IPS-20b (cell line): ENCODE measurements around the gene RAB11FIP4.

Experiments used
- H3K27ac ChIP-seq: one replicate; pipeline ENCODE4 v1.5.1; 2013; ENCODE audit warnings: low read length
- H3K27me3 ChIP-seq: 2 replicates; pipeline ENCODE4 v1.6.1; 2013; ENCODE audit warnings: mild to moderate bottlenecking, low read length, inconsistent platforms; ENCODE audit not compliant: insufficient read depth
- H3K36me3 ChIP-seq: 2 replicates; pipeline ENCODE4 v1.6.1; 2013; ENCODE audit warnings: low read depth, mild to moderate bottlenecking, inconsistent platforms, low read length, moderate library complexity; ENCODE audit not compliant: insufficient read depth
- H3K4me1 ChIP-seq: 2 replicates; pipeline ENCODE4 v1.6.1; 2013; ENCODE audit warnings: mild to moderate bottlenecking, control low read depth, inconsistent platforms, low read length, moderate library complexity; ENCODE audit not compliant: insufficient read depth
- H3K4me3 ChIP-seq: 2 replicates; pipeline ENCODE4 v1.5.1; 2013; ENCODE audit warnings: mild to moderate bottlenecking, low read length, inconsistent platforms
- H3K9ac ChIP-seq: 2 replicates; pipeline ENCODE4 v1.6.1; 2013; ENCODE audit warnings: low read depth, mild to moderate bottlenecking, inconsistent platforms, low read length, moderate library complexity
- H3K9me3 ChIP-seq: 2 replicates; pipeline ENCODE4 v1.6.1; 2013; ENCODE audit warnings: mild to moderate bottlenecking, low read depth, low read length, inconsistent platforms; ENCODE audit not compliant: insufficient read depth

RAB11FIP4 gene

DNA sequence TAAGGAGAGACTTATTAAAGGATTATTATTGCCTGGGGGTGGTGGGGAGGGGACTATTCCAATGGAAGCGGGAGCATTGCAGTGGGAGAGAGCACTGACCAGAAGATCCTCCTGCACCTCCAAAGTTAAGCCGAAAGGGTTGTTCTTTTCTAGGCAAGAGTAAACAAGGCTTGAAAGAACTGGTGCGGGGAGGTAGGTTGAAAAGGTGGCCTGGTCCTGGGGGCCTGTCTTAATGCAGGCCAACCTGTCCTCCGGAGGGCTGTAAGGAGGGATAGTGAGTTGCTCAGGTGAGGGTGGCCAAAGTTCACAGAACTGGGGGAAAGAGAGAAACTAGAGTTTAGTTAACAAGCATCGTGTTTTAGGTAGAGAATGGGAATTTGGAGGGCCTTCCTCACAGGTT lies 65.3 kb downstream of the RAB11FIP4 start:
- H3K9ac ChIP-seq = no peak overlapping the region
- H3K27ac ChIP-seq = no peak overlapping the region
- no peak overlapping the region for H3K4me3 ChIP-seq
- H3K27me3 ChIP-seq = no peaks in the 10 kb centered on the region
- H3K4me1 ChIP-seq = 0 out of 2 replicates have a peak, but pooled peaks cover 4% of the 10 kb centered on the region
- no peaks in the 10 kb centered on the region; the same call in 1 of the 2 replicates for H3K9me3 ChIP-seq
- no peaks in the 10 kb centered on the region for H3K36me3 ChIP-seq

DNA sequence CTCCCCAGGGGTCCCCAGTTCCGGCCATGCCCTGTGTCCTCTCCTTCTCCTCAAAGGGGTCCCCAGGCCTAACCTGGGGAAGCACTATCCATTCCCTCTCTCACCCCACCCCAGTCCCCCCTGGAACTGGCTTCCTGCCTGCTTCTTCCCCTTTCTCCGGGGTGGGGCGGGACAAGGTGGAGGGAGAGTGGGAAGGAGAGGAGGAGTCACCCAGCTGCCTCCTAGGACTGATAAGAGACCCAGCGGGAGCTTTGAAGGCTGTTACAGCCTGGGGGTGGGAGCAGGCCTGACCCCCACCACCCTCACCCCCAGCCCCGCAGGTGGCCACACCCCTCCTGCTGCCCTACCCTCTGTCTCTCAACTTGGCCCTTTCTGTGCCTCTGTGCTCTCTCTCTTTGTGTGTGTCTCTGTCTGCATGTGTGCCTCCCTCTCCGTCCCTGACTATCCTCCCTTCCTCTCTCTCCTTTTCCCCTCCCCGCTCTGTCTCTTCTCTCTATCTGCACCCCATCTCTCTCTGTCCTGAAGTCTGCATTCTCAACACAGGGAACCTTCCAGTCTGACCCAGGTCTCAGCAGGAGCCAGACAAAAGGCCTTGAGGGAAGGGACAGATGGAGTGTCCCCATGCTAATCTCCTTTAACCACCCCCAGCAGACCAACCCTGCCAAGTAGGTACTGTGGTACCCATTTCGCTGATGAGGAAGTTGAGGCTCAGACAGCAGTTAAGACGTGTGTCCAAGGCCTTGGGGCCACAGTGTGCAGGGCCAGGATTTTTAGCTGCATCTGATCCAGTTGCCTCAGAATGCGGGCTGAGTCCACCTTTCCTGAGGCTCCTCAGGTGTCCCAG lies 66.1 kb downstream of the RAB11FIP4 start:
- no peaks in the 10 kb centered on the region; the same call in 1 of the 2 replicates for H3K9me3 ChIP-seq
- H3K9ac ChIP-seq = no peak overlapping the region
- H3K4me1 ChIP-seq = 0 out of 2 replicates have a peak, but pooled peaks cover 1% of the 10 kb centered on the region
- H3K27ac ChIP-seq = no peak overlapping the region
- H3K4me3 ChIP-seq = no peak overlapping the region
- H3K27me3 ChIP-seq = no peaks in the 10 kb centered on the region
- no peaks in the 10 kb centered on the region for H3K36me3 ChIP-seq

DNA sequence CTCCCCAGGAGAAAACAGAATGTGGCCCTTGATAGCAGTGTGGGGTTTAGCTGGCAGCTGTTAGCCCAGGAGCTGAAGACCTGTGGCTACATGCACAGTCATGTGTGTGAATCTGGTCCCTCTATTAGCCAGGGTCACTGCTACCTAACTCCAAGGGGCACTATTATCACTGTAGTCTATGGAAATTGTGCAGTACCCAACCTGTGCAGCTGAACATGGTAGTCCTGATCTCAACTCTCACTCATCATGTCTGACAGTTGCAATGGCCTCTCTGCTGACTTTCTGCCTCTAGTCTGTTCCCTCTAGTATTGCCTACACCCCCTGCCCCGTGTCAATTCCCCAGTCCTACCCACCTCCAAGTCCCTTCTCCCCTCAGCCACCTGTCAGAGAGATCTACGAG lies 67.4 kb downstream of the RAB11FIP4 start:
- Histone ChIP-seq H3K4me3 (no peak overlapping the region), H3K27me3 (no peaks in the 10 kb centered on the region)

DNA sequence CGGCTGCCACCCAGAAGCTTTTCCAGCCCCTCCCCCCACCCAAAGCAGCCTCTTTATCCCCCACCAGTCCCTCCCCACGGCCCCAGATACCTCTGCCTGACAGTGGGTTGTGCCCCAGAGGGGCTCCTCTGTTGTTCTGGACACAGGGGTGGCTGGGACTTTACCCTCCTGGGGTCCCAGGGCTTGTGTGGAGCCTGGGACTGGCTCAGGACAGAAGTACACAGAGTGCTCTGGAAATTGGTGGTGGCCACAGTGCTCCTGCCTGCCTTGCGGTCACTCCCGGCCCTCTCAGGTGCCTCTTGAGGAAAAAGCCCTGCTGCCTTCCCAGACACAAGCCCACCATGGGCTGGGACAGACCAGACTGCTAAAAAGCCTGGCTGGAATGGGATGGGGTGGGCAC lies 68.2 kb downstream of the RAB11FIP4 start:
- no peaks in the 10 kb centered on the region; the same call in 1 of the 2 replicates for H3K9me3 ChIP-seq
- no peak overlapping the region for H3K4me3 ChIP-seq
- H3K36me3 ChIP-seq = no peaks in the 10 kb centered on the region
- no peaks in the 10 kb centered on the region for H3K27me3 ChIP-seq
- H3K9ac ChIP-seq = no peak overlapping the region
- H3K27ac ChIP-seq = no peak overlapping the region
- no peaks in the 10 kb centered on the region for H3K4me1 ChIP-seq

More for the DNA sequence above, 67.4 kb downstream of the RAB11FIP4 start:
- no peak overlapping the region for H3K27ac ChIP-seq
- no peaks in the 10 kb centered on the region; the same call in 1 of the 2 replicates for H3K9me3 ChIP-seq
- H3K36me3 ChIP-seq = no peaks in the 10 kb centered on the region
- no peaks in the 10 kb centered on the region for H3K4me1 ChIP-seq
- no peak overlapping the region for H3K9ac ChIP-seq

DNA sequence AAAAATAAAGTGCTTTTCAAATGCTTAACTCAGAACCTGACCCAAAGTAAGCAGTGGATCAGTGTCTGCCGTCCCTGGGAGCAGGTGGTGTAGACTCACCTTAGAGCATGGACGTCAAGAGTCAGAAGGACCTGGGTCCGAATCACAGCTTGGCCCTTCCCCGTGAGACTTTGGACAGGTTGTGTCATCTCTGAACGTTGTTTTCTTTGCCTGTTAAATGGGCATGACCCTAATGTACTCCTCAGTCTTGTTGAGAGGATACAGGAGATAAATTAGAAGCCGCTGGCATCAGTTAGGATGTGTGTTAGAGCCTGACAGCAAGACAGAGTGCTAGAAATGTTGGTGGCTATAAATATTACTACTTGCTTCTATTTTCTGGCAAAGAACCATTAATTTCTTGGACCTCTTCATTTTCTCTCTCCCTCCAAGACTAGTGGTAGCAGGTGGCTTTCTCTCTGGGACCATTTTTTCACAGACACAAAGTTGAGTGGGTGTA lies 68.8 kb downstream of the RAB11FIP4 start:
- no peaks in the 10 kb centered on the region; the same call in 1 of the 2 replicates for H3K9me3 ChIP-seq
- H3K27ac ChIP-seq = no peak overlapping the region
- H3K9ac ChIP-seq = no peak overlapping the region
- no peaks in the 10 kb centered on the region for H3K36me3 ChIP-seq
- no peaks in the 10 kb centered on the region for H3K27me3 ChIP-seq
- H3K4me3 ChIP-seq = no peak overlapping the region
- H3K4me1 ChIP-seq = no peaks in the 10 kb centered on the region

DNA sequence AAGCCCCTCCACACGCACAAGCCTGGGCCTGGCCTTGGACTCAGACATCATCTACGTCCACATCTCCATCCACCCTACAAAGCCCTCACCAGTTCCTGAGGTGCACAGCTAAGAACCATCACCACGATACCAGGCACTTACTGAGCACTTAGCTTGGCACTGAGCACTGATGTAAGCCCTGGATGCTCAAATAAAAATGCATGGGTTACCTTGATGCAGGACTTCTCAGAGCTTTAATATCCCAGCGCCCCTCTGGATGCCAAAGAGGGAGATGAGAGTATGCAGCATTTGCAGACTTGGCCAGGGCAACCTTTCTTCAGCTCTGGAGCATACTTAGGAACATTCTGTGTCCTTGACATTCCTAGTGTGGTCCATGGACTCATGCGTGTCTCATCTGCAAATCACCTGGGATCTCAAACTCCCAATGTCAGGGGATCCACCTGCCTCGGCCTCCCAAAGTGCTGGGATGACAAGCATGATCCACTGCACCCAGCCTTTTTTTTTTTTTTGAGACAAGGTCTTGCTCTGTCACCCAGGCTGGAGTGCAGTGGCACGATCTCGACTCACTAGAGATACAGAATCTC lies 69.8 kb downstream of the RAB11FIP4 start:
- H3K27ac ChIP-seq = no peak overlapping the region

DNA sequence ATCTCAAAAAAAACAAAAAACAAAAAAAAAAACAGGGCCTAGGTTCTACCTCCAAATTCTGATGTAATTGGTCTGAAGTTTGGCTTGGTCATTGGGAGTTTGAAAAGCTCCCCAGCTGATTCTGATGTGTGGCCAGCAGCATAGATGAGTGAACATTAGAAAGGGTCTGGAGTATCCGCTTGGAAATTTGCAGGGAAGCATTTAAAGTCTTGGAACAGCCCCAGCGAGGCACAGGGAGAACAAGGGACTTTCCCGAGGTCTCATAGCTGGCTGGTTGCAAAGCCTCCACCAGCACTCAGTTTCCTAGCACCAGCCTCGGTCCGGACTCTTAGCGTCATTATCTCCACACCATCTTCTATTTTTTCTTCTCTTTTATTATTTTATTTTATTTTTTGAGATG lies 70.8 kb downstream of the RAB11FIP4 start:
- H3K9me3 ChIP-seq = no peaks in the 10 kb centered on the region
- H3K4me1 ChIP-seq = peaks cover under 1% of the 10 kb centered on the region; the same call in 1 of the 2 replicates
- H3K36me3 ChIP-seq = no peaks in the 10 kb centered on the region
- no peak overlapping the region for H3K27ac ChIP-seq
- H3K27me3 ChIP-seq = no peaks in the 10 kb centered on the region
- H3K9ac ChIP-seq = no peak overlapping the region
- no peak overlapping the region for H3K4me3 ChIP-seq

More for the DNA sequence above, 69.8 kb downstream of the RAB11FIP4 start:
- Histone ChIP-seq H3K9ac (no peak overlapping the region), H3K4me3 (no peak overlapping the region), H3K4me1 (no peaks in the 10 kb centered on the region), H3K36me3 (no peaks in the 10 kb centered on the region), H3K27me3 (no peaks in the 10 kb centered on the region), H3K9me3 (no peaks in the 10 kb centered on the region)

DNA sequence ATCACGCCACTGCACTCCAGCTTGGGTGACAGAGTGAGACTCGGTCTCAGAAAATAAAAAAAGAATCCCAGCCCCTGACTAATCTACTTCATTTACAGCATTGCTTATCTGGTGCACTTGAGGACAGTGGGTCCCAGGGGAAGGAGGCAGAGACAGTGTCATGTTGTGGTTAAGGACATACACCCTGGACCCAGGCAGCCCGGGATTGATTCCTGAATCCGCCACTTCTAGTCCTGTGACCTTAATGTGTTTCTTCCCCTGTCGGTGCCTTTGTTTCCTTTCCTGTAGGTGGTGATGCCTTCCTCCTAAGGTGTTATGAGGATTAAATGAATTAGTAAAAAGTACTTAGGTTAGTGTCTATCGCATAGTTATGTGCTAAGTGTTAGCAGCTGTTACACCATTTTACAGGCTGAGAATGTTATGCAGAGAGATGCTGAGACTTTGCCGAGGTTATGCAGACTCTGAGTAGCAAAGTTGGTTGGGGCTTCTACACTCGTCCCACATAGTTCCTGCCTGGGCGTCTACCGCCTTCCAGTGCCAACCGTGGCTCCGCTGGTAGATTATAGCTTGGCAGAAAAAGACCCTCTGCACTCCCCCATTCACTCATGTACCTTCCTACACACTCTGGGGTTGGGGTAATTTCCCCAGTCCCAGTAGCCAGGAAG lies 74.8 kb downstream of the RAB11FIP4 start:
- no peak overlapping the region for H3K4me3 ChIP-seq
- H3K9ac ChIP-seq = no peak overlapping the region
- H3K27ac ChIP-seq = no peak overlapping the region
- no peaks in the 10 kb centered on the region for H3K9me3 ChIP-seq
- H3K4me1 ChIP-seq = peaks cover 19% of the 10 kb centered on the region
- no peaks in the 10 kb centered on the region for H3K27me3 ChIP-seq
- no peaks in the 10 kb centered on the region for H3K36me3 ChIP-seq

DNA sequence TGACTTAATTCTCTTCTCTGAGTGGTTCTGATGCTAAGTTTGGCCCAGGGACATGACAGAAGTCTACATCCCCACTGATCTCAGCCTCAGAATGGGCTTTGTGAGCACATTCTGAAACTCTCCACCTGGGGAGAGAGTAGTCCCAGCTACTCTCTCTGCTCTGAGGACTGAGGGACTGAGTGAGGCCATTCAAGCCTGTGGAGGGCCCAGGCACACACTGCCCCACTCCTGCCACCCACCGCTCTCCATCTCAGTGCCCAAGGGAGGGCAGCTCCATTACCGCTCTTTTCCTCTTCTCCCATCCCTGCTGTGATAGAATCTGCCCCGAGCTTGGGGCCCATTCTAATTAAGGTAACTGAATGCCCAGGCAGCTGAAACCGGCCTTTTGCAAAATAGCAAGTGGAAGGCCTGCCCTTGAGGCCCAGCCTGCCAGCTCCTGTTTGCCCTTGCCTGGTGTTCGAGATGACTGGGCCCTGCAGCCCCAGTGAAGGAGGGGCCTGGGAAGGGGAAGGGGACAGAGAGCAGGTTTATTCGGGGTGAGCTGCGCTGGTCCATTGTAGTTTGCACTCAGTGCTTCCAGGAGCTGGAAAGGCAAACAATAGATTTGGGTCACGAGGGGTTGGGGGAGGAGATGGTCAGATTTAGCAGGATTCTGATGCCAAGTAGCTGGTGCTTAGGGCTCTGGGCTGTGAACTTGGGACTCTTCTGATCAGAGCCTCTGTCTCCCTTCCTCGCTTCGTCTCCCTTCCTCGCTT lies 76.2 kb downstream of the RAB11FIP4 start:
- H3K27me3 ChIP-seq = no peaks in the 10 kb centered on the region
- no peaks in the 10 kb centered on the region for H3K36me3 ChIP-seq
- no peak overlapping the region for H3K4me3 ChIP-seq
- H3K9ac ChIP-seq = peak overlapping the region; percentile 10; the same call in 1 of the 2 replicates
- H3K9me3 ChIP-seq = no peaks in the 10 kb centered on the region
- no peak overlapping the region for H3K27ac ChIP-seq
- peaks cover 19% of the 10 kb centered on the region for H3K4me1 ChIP-seq

DNA sequence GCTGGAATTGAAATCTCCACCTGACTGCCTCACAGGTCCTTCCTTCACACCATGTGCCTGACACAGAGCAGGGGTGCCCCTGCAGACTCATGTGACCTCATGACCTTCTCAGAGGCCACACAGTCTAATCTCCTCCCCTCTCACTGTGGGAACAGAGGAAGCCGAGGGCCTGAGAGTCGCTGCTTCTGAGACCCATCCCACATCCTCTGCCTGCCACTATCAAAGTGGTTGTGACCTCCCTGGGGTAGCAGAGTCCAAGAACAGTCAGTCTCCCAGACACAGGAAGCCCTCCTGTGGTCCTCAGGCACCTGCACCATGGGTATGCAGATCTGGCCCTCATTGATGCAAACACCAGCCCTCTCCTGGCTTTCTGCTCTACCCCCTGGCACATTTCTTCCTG lies 78.5 kb downstream of the RAB11FIP4 start:
- Histone ChIP-seq H3K36me3 (no peaks in the 10 kb centered on the region), H3K9me3 (no peaks in the 10 kb centered on the region), H3K4me1 (peaks cover 19% of the 10 kb centered on the region), H3K9ac (no peak overlapping the region; the same call in 1 of the 2 replicates), H3K4me3 (no peak overlapping the region), H3K27ac (peak overlapping the region; percentile 31), H3K27me3 (no peaks in the 10 kb centered on the region)

DNA sequence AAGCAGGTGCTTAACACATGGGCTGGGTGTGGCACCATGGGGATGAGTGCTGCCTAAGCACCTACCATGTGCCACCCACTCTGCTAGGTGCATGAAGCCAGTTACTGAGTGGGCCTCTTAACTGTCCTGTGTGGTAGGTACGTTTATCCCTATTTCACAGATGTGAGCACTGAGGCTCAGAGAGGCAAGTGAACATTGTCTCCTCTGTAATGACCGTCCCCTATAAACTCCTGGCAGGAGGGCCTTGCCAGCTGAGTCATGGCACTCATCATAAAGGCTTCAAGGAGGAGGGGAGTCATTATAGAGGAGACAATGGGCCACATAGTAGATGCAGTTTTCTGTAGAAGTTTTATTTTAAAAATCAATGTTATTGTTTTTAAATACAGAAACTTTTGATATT lies 79.1 kb downstream of the RAB11FIP4 start:
- no peak overlapping the region for H3K4me3 ChIP-seq
- peaks cover 19% of the 10 kb centered on the region for H3K4me1 ChIP-seq
- no peak overlapping the region for H3K9ac ChIP-seq
- no peaks in the 10 kb centered on the region for H3K27me3 ChIP-seq
- no peaks in the 10 kb centered on the region for H3K36me3 ChIP-seq
- H3K27ac ChIP-seq = no peak overlapping the region
- H3K9me3 ChIP-seq = no peaks in the 10 kb centered on the region
